ENCODE measurements around the gene PKHD1.
"Not testable (repeated sequence)": the region's sequence is repeated elsewhere in the genome, so short reads cannot be mapped to it uniquely, and the experiment has no call there.

The PKHD1 gene

GRCh38 chr6:51854876-51855275 is 232.5 kb downstream of the PKHD1 start:
- TF ChIP-seq CTCF (IDR thresholded peaks at IDR 0.05; ENCODE audit: extremely low read depth, missing control alignments), result no peak

GRCh38 chr6:51854347-51854746 is 233.1 kb downstream of the PKHD1 start:
- DNase-seq (ENCODE audit: low spot score), result no peak
- no peak for TF ChIP-seq CTCF (IDR thresholded peaks at IDR 0.05; ENCODE audit: extremely low read depth, missing control alignments)

More at GRCh38 chr6:51854876-51855275, 232.5 kb downstream of the PKHD1 start:
- no peak for DNase-seq (ENCODE audit: low spot score)

GRCh38 chr6:51853109-51853508 is 234.3 kb downstream of the PKHD1 start:
- DNase-seq (ENCODE audit: low spot score), result not testable (repeated sequence)

- no peak for TF ChIP-seq CTCF (IDR thresholded peaks at IDR 0.05; ENCODE audit: extremely low read depth, missing control alignments)
- DNase-seq (ENCODE audit: low spot score), result no peak
Measured at GRCh38 chr6:51846531-51846930, 240.9 kb downstream of the PKHD1 start.

- no peak for TF ChIP-seq CTCF (IDR thresholded peaks at IDR 0.05; ENCODE audit: extremely low read depth, missing control alignments)
- no peak for DNase-seq (ENCODE audit: low spot score)
Measured at GRCh38 chr6:51844336-51844735, 243.1 kb downstream of the PKHD1 start.

- no peak for DNase-seq (ENCODE audit: low spot score)
- no peak for TF ChIP-seq CTCF (IDR thresholded peaks at IDR 0.05; ENCODE audit: extremely low read depth, missing control alignments)
Measured at GRCh38 chr6:51843456-51844056, 243.9 kb downstream of the PKHD1 start.

GRCh38 chr6:51842804-51843378 is 244.5 kb downstream of the PKHD1 start:
- no peak for DNase-seq (ENCODE audit: low spot score)
- TF ChIP-seq CTCF (IDR thresholded peaks at IDR 0.05; ENCODE audit: extremely low read depth, missing control alignments), result no peak

Data from GM20000 (cell line).